Lung microvascular endothelial cell (primary cell): ENCODE results near the gene TCF7L2. TPM values are rescaled to one million over a fixed set of nuclear protein-coding genes. Genes with fewer than 3 reads are reported as not detected.

ENCODE experiments used
- DNase-seq, 2 donors: peaks; one replicate each; pipeline versions ENCODE4 v3.0.0 to v3.0.0-alpha.2; 2010; ENCODE audit warnings: low read depth in 2 of 2
- total RNA-seq: library from RNA; depleted of rRNA; stranded (reverse); fragments of >200 nt; gene quantifications from 2 replicates; pipeline ENCODE4 v1.2.1, GENCODE V29; 2014

Gene TCF7L2
- total RNA-seq, 1 donor from 2014 or later, result 1.8 TPM

GRCh38 chr10:113020838-113021237 is 70.8 kb downstream of the TCF7L2 start:
- DNase-seq, result peak; percentile 31 to 93

DNA sequence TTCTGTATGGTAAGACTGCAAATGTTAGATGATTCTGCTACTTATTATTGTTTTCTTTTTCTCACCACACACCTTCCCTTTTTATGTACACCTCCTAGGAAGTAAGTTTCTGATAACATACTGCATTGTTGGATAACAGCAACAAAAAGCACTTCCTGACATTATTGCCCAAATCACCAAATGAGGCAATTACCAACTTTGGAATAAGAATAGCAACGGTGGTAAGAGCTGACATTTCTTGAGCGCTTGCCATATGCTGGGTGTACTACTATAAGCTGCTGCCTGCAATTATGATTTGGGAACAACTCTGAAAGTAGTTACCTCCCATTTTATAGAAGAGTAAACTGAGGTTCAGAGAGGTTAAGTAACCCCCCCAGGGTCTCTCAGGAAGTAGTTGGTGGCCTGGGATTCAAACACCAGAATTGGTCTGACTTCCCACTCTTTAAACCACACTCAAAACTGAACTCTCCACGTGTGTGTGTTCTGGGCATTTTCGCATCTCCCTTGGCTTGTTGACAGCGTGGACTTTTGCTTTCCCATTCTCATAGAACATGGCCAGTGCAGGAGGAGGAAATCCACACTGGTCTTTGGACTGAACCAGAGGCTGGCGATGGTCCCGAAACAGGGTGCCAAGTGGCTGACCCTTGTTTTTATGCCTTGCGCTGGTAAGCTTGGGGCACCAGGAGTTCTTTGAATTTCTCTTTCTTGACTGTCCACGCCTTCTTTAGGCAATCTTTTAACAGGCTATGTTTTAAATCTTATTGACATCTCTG is 71.4 kb downstream of the TCF7L2 start:
- DNase-seq, result peak in 1 of 2 donors; percentile 69

DNA sequence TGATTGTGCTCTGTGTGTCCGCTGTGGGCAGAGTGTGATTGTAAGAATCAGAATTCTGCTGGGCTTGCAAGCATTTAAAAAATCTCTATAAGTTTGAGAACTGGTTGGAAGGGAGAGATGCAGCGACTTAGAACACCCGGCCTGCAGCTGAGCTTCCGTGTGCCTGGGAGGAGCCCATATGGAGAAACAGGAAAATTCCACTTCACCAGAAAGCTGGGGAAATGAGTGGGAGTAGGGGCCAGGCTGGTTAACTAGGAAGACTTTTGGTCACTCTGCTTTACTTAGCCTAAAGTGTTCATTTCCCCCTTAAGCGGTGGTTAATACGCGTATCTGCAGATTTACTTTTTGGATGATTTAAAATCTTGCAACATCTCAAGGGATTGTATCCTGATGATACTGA is 72.2 kb downstream of the TCF7L2 start:
- DNase-seq, result peak in 1 of 2 donors; percentile 11

GRCh38 chr10:113023017-113023416 is 73.0 kb downstream of the TCF7L2 start:
- no peak for DNase-seq

DNA sequence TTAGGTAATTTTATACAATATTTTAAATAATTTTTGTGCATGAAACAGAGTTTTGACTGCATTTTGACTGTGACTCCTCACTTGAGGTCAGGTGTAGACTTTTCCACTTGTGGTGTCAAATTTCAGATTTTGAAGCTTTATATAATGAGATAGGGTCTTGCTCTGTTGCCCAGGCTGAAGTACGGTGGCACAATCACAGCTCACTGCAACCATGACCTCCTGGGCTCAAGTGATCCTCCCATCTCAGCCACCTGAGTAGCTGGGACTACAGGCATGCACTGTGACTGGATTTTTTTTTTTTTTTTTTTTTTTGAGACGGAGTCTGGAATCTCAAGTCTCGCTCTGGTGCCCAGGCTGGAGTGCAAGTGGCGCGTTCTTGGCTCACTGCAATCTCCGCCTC is 74.9 kb downstream of the TCF7L2 start:
- DNase-seq, result no peak

GRCh38 chr10:113025487-113025886 is 75.4 kb downstream of the TCF7L2 start:
- no peak for DNase-seq

GRCh38 chr10:113026679-113027078 is 76.6 kb downstream of the TCF7L2 start:
- no peak for DNase-seq

DNA sequence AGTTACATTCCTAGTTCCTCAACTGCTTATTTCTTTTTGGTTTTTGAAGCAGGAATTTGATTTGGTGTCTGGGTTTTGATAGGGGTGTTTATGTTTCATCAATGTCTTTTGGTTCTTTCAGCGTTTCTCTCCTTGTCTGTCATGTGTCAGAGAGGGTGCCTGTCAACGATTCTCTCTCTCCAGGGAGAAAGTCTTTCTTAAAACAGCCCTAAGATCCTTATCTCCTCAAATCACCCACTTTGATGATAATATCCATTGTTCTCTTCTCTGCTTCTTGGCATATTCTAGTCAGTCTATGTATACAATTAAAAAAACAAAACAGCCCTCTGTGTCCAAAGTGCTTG is 77.2 kb downstream of the TCF7L2 start:
- DNase-seq, result no peak

GRCh38 chr10:113027574-113028455 is 77.8 kb downstream of the TCF7L2 start:
- peak in 1 of 2 donors; percentile 67 for DNase-seq

DNA sequence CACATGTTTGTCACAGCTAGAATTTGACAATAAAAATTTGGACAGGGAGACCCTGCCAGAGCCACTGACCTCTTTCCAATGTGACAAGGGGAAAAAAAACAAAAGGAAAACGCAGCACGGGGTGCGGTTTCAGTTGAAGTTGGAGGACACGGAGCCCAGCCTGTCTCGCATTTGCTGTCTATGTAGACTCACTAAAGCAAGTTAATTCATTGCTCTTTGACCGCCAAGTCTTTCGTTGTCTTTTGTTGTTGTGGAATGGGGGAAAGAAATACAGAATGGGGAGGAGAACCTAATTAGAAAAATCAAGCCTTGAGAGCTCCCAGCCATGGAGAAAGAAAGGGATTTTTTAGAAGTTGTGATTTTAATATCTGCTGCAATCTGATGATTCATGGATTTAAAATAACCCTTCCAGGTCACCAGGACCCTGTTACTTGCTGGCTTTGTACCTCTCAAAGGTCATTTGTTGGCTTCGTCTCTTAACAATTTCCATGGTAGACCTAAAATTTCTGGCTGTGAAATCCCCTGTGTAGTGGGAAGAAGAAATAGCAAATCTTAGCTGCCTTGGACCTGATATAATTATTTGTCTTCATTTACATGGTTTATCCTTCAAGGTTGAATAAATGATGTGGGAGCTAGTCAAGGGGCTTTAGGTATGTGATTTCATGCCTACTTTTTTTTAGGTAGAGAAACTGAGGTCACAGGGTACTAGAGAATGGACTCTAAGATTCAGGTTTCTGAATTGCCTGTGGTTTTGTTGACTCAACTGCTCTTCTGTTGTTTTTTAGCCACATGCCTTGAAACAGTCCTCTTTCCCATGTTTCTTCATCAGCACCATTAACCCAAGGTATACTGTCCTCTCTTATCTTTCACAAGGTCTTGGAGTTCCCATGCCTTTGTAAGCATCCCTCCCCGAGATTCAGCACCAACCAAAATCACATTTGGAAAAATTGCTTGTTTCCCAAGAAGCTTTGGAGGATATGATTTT is 78.7 kb downstream of the TCF7L2 start:
- no peak for DNase-seq

- DNase-seq, result no peak
These were observed 80.4 kb downstream of the TCF7L2 start for GRCh38 chr10:113030453-113030852.

- no peak for DNase-seq
These were observed 81.1 kb downstream of the TCF7L2 start for GRCh38 chr10:113031147-113031546.

GRCh38 chr10:113033991-113034390 is 83.9 kb downstream of the TCF7L2 start:
- no peak for DNase-seq

DNA sequence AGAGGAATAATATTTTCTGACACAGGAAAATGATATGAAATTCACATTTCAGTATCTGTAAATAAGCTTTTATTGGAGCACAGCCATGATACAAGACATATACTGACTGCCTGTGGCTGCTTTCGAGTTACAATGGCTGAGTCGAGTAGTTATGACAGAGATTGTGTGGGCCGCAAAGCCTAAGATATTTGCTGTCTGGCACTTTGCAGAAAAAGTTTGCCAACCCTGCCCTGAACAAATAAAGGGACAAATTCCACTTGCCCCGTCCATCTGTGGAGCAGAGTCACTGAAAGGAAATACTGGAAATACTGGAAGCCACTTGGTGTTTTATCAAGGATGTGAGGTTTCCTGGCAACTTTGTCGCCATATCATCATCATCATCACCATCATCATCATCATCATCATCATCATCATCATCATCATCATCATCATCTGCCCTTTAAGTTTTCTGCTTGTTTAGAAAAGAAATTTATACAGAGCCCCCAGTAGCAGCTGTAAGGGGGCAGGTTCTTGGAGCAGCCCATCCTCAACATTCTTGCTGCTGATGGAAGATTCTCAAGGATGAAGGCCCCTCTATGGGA is 85.8 kb downstream of the TCF7L2 start:
- DNase-seq, result peak in 1 of 2 donors; percentile 87

- peak in 1 of 2 donors; percentile 93 for DNase-seq
These were observed 86.6 kb downstream of the TCF7L2 start for GRCh38 chr10:113036619-113037018.

GRCh38 chr10:113037218-113037617 is 87.2 kb downstream of the TCF7L2 start:
- DNase-seq, result no peak

- peak in 1 of 2 donors; percentile 53 for DNase-seq
These were observed 88.1 kb downstream of the TCF7L2 start for GRCh38 chr10:113038183-113038582.

DNA sequence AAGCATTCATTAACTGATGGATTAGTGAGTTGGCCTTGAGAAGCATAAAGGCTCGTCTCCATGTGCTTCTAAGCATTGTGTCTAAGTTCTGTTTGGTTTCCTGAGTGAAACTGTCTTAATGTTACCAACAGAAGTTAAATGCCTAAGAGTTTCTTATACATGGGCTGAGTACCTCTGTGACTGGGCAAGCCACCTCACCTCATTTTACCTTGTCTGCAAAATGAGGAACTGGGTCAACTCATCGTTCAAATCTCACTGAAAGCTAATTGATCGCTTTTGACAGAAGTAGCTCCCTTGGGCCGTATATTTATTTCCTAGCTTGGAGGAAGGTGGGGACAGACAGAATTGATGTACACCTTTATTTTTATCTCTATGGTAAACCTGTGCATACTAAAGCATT is 88.9 kb downstream of the TCF7L2 start:
- DNase-seq, result no peak

- DNase-seq, result no peak
These were observed 91.3 kb downstream of the TCF7L2 start for GRCh38 chr10:113041324-113041723.

- no peak for DNase-seq
These were observed 92.0 kb downstream of the TCF7L2 start for GRCh38 chr10:113041841-113042750.
